DOHH2 (cell line): ENCODE data around the gene RPAP3.
"Not testable (repeated sequence)": the region's sequence is repeated elsewhere in the genome, so short reads cannot be mapped to it uniquely, and the experiment has no call there.

Source experiments
- H3F3A ChIP-seq: fragments of 200-600 bp; sonication (generic), shearing (Covaris generic); 2 replicates; pipeline ENCODE4 v1.6.0; 2016; ENCODE audit warnings: antibody characterized with exemption, mild to moderate bottlenecking; ENCODE audit not compliant: control insufficient read depth, insufficient read depth
- H3K27ac ChIP-seq: fragments of 200-600 bp; sonication (generic); 2 replicates; pipeline ENCODE4 v1.5.1; 2014; ENCODE audit warnings: low read depth, mild to moderate bottlenecking, low read length, moderate library complexity
- H3K27me3 ChIP-seq: fragments of 200-600 bp; sonication (generic); 2 replicates; pipeline ENCODE4 v1.6.1; 2014; ENCODE audit warnings: mild to moderate bottlenecking, low read length, mixed read lengths; ENCODE audit not compliant: control insufficient read depth
- H3K36me3 ChIP-seq: fragments of 200-600 bp; sonication (generic); 2 replicates; pipeline ENCODE4 v1.6.1; 2014; ENCODE audit warnings: mild to moderate bottlenecking, low read length, moderate library complexity, mixed read lengths; ENCODE audit not compliant: control insufficient read depth
- H3K4me1 ChIP-seq: fragments of 200-600 bp; sonication (generic); 2 replicates; pipeline ENCODE4 v1.6.1; 2014; ENCODE audit warnings: mild to moderate bottlenecking, low read length, mixed read lengths; ENCODE audit not compliant: control insufficient read depth
- H3K4me2 ChIP-seq: fragments of 200-600 bp; sonication (generic); 2 replicates; pipeline ENCODE4 v1.6.0; 2014; ENCODE audit warnings: mild to moderate bottlenecking, low read length, moderate library complexity
- H3K4me3 ChIP-seq: fragments of 200-600 bp; sonication (generic); 2 replicates; pipeline ENCODE4 v1.5.1; 2014; ENCODE audit warnings: mild to moderate bottlenecking, low read length, mixed read lengths
- H3K79me2 ChIP-seq: fragments of 200-600 bp; sonication (generic); 2 replicates; pipeline ENCODE4 v1.6.1; 2014; ENCODE audit warnings: mild to moderate bottlenecking, low read length, mixed read lengths; ENCODE audit not compliant: control insufficient read depth
- H3K9me2 ChIP-seq: fragments of 200-600 bp; sonication (generic); replicated peaks from 2 replicates; pipeline ENCODE4 v1.6.1; 2014; ENCODE audit warnings: mild to moderate bottlenecking, low read length, mixed read lengths; ENCODE audit not compliant: control insufficient read depth
- H3K9me3 ChIP-seq: fragments of 200-600 bp; sonication (generic); 2 replicates; pipeline ENCODE4 v1.6.1; 2014; ENCODE audit warnings: antibody characterized with exemption, low read length, mixed read lengths; ENCODE audit not compliant: control insufficient read depth, insufficient read depth
- H4K20me1 ChIP-seq: fragments of 200-600 bp; sonication (generic); 2 replicates; pipeline ENCODE4 v1.6.0; 2014; ENCODE audit warnings: low read depth, mild to moderate bottlenecking, antibody characterized with exemption, low read length, moderate library complexity; ENCODE audit not compliant: control insufficient read depth, insufficient read depth
- EZH2phosphoT487 ChIP-seq: fragments of 200-600 bp; sonication (generic); IDR thresholded peaks from 2 replicates; pipeline ENCODE4 v1.6.1; 2017; ENCODE audit warnings: borderline replicate concordance, mild to moderate bottlenecking, antibody characterized with exemption, low read length, moderate library complexity, mixed read lengths
- TF ChIP-seq, protein P1 (sequence below): fragments of 200-600 bp; sonication (generic); IDR thresholded peaks from one replicate; pipeline ENCODE4 v1.5.1; 2014; ENCODE audit warnings: antibody characterized with exemption, mild to moderate bottlenecking, low read depth, low read length; ENCODE audit not compliant: poor library complexity, severe bottlenecking

Gene RPAP3

GRCh38 chr12:47648056-47648579 lies 57.7 kb downstream of the RPAP3 start:
- no peak overlapping the region for H3K27ac ChIP-seq
- TF ChIP-seq, protein P1, sequence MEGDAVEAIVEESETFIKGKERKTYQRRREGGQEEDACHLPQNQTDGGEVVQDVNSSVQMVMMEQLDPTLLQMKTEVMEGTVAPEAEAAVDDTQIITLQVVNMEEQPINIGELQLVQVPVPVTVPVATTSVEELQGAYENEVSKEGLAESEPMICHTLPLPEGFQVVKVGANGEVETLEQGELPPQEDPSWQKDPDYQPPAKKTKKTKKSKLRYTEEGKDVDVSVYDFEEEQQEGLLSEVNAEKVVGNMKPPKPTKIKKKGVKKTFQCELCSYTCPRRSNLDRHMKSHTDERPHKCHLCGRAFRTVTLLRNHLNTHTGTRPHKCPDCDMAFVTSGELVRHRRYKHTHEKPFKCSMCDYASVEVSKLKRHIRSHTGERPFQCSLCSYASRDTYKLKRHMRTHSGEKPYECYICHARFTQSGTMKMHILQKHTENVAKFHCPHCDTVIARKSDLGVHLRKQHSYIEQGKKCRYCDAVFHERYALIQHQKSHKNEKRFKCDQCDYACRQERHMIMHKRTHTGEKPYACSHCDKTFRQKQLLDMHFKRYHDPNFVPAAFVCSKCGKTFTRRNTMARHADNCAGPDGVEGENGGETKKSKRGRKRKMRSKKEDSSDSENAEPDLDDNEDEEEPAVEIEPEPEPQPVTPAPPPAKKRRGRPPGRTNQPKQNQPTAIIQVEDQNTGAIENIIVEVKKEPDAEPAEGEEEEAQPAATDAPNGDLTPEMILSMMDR: no peak
- no peak for TF ChIP-seq EZH2phosphoT487

DNA sequence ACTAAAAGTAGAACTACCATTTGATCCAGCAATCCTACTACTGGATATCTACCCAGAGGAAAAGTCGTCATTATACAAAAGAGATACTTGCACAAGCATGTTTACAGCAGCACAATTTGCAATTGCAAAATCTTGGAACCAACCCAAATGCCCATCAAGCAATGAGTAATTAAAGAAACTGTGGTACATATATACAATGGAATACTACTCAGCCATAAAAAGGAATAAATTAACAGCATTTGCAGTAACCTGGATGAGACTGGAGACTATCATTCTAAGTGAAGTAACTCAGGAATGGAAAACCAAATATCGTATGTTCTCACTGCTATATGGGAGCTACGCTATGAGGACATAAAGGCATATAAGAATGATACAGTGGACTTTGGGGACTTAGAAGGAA lies 63.5 kb downstream of the RPAP3 start:
- H3K9me3 ChIP-seq, H3K27me3 ChIP-seq, H3K27ac ChIP-seq, H3K9me2 ChIP-seq, H3K4me1 ChIP-seq, H3F3A ChIP-seq, H3K79me2 ChIP-seq, H4K20me1 ChIP-seq, H3K4me3 ChIP-seq, H3K36me3 ChIP-seq, H3K4me2 ChIP-seq: not testable (repeated sequence)

More at GRCh38 chr12:47648056-47648579, 57.7 kb downstream of the RPAP3 start:
- Histone ChIP-seq H3K9me3 (peaks cover 3% of the 10 kb centered on the region; the same call in 1 of the 2 replicates), H3K4me3 (no peak overlapping the region), H3K4me2 (no peak overlapping the region), H3K9me2 (no peaks in the 10 kb centered on the region; the same call in 1 of the 2 replicates), H3K79me2 (no peaks in the 10 kb centered on the region), H3K27me3 (no peaks in the 10 kb centered on the region), H4K20me1 (no peaks in the 10 kb centered on the region), H3F3A (no peaks in the 10 kb centered on the region), H3K4me1 (peaks cover 23% of the 10 kb centered on the region), H3K36me3 (0 out of 2 replicates have a peak, but pooled peaks cover 2% of the 10 kb centered on the region)

DNA sequence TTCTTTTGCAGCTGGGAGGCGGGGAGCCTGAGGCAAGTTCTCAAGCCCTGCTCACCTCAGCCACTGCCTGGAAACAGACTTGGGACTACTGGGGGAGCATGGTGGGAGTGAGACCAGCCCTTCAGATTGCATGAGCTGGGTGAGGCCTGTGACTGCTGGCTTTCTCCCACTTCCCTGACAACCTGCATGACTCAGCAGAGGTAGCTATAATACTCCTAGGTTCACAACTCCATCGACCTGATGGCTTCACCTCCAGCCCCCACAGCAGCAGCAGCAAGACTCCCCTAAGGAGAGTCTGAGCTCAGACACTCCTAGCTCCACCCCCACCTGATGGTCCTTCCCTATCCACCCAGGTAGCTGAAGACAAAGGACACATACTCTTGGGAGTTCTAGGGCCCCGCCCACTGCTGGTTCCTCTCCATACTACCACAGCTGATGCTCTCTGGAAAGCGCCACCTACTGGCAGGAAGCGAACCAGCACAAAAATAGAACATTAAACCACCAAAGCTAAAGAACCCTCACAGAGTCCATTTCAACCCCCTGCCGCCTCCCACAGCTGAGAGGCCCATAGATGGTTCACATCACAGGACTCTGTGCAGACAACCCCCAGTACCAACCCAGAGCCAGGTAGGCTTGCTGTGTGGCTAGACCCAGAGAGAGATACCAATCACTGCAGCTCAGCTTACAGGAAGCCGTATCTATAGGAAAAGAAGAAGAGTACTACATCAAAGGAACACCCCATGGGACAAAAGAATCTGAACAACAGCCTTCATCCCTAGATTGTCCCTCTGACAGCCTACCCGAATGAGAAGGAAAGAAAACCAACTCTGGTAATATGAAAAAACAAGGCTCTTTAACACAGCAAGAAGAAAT lies 68.7 kb downstream of the RPAP3 start:
- no peaks in the 10 kb centered on the region for H3K9me2 ChIP-seq
- peaks cover 6% of the 10 kb centered on the region; the same call in 1 of the 2 replicates for H3K9me3 ChIP-seq
- no peaks in the 10 kb centered on the region for H3K27me3 ChIP-seq
- no peaks in the 10 kb centered on the region for H3K79me2 ChIP-seq
- H3K36me3 ChIP-seq: peaks cover under 1% of the 10 kb centered on the region; the same call in 1 of the 2 replicates
- H3F3A ChIP-seq: peaks cover 16% of the 10 kb centered on the region
- H3K27ac ChIP-seq: no peak overlapping the region
- no peaks in the 10 kb centered on the region for H4K20me1 ChIP-seq
- no peak overlapping the region for H3K4me3 ChIP-seq
- 0 out of 2 replicates have a peak, but pooled peaks cover 2% of the 10 kb centered on the region for H3K4me1 ChIP-seq
- TF ChIP-seq, protein P1: peak; percentile 80
- no peak for TF ChIP-seq EZH2phosphoT487
- H3K4me2 ChIP-seq: no peak overlapping the region

- H3K4me2 ChIP-seq, H3K79me2 ChIP-seq, H3K36me3 ChIP-seq, H4K20me1 ChIP-seq, H3K27ac ChIP-seq, H3K4me3 ChIP-seq, H3K27me3 ChIP-seq, H3K9me3 ChIP-seq, H3K9me2 ChIP-seq, H3K4me1 ChIP-seq: not testable (repeated sequence)
- peaks cover 16% of the 10 kb centered on the region for H3F3A ChIP-seq
Observed at GRCh38 chr12:47635770-47636169, 70.1 kb downstream of the RPAP3 start.
